ENCODE measurements around the gene ADPRM. TPM values are rescaled to one million over a fixed set of nuclear protein-coding genes. Genes with fewer than 3 reads are reported as not detected.

The ADPRM gene
- polyA plus RNA-seq, 1 of the 3 experiments (the other 2 are of a cell fraction) = 7.6 TPM

DNA sequence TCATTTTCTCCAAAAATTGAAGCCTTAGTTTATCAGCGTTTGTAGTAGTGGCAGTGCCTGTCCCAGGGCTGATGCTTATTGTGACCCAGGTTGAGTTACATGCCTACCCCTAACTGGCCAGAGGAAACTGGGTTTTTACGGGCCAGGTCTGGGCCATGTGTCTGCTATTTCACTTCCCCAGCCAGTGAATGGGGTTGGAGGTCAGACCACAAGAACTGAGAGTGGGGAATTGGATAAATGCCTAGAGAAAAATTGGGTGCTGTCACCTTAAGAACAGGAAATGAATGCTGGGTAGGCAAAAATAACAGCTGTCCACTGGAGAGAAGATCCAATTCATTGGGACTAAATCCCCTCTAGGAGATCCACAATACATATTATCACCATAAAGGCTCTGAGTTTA, 5.2 kb downstream of the ADPRM start (continued):
- TF ChIP-seq, protein P1, sequence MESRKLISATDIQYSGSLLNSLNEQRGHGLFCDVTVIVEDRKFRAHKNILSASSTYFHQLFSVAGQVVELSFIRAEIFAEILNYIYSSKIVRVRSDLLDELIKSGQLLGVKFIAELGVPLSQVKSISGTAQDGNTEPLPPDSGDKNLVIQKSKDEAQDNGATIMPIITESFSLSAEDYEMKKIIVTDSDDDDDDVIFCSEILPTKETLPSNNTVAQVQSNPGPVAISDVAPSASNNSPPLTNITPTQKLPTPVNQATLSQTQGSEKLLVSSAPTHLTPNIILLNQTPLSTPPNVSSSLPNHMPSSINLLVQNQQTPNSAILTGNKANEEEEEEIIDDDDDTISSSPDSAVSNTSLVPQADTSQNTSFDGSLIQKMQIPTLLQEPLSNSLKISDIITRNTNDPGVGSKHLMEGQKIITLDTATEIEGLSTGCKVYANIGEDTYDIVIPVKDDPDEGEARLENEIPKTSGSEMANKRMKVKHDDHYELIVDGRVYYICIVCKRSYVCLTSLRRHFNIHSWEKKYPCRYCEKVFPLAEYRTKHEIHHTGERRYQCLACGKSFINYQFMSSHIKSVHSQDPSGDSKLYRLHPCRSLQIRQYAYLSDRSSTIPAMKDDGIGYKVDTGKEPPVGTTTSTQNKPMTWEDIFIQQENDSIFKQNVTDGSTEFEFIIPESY (IDR thresholded peaks at IDR 0.05; ENCODE audit: borderline replicate concordance, low read depth) = no peak
- no peak for TF ChIP-seq GABPA (IDR thresholded peaks at IDR 0.05; ENCODE audit: low read depth)
- TF ChIP-seq, protein P2, sequence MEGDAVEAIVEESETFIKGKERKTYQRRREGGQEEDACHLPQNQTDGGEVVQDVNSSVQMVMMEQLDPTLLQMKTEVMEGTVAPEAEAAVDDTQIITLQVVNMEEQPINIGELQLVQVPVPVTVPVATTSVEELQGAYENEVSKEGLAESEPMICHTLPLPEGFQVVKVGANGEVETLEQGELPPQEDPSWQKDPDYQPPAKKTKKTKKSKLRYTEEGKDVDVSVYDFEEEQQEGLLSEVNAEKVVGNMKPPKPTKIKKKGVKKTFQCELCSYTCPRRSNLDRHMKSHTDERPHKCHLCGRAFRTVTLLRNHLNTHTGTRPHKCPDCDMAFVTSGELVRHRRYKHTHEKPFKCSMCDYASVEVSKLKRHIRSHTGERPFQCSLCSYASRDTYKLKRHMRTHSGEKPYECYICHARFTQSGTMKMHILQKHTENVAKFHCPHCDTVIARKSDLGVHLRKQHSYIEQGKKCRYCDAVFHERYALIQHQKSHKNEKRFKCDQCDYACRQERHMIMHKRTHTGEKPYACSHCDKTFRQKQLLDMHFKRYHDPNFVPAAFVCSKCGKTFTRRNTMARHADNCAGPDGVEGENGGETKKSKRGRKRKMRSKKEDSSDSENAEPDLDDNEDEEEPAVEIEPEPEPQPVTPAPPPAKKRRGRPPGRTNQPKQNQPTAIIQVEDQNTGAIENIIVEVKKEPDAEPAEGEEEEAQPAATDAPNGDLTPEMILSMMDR (IDR thresholded peaks at IDR 0.05) = no peak
- TF ChIP-seq MEF2A (IDR thresholded peaks at IDR 0.05; ENCODE audit: borderline replicate concordance, low read depth) = no peak

DNA sequence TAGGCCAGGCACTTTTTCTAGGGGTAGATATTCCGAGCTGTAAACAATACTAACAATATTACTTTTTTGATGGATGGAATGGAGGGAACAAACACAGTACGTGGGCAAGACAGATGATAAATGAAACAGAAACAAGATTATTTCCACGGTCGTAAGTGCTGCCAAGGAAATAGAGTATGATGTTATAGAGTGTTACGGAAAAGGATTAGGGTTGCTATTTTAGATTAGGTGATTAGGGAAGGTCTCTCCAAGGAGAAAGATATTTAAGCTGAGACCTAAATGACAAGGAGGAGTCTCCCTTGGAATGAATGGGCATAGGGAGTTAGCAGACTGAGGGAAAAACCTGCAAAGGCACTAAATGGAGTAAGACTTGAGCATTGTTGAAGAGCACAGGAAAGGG, 8.3 kb downstream of the ADPRM start:
- peaks cover 38 to 54% of the 10 kb centered on the region in 2 experiments for H3K36me3 ChIP-seq (replicated peaks in 1 of 2; ENCODE audit: control insufficient read depth in 1 of 2, insufficient read depth in 2 of 2, low read length in 1 of 2)
- no peaks in the 10 kb centered on the region for H3K27me3 ChIP-seq (ENCODE audit: insufficient read depth)
- H3K27ac ChIP-seq (ENCODE audit: low read depth in 2 of 2, low read length in 1 of 2) = no peak overlapping the region
- no peak overlapping the region for H3K4me2 ChIP-seq
- no peak overlapping the region for H2AFZ ChIP-seq (ENCODE audit: low read depth)
- DNase-seq = no peak
- no peaks in the 10 kb centered on the region for H4K20me1 ChIP-seq (ENCODE audit: insufficient read depth)
- H3K4me1 ChIP-seq (ENCODE audit: control insufficient read depth in 1 of 2, insufficient read depth in 2 of 2, low read depth in 1 of 2, low read length in 1 of 2) = peaks cover 0 to 3% of the 10 kb centered on the region in 2 experiments; a peak in 1 of 4 replicates
- WGBS (ENCODE audit: low lambda C conversion rate) = 97% methylated on average over 5 of the region's 5 CpGs
- no peak overlapping the region for H3K4me3 ChIP-seq (ENCODE audit: low read depth in 2 of 2, low read length in 1 of 2)
- ChIA-PET CTCF (interaction anchor here (0.8 kb wide), 1 partner anchor 25 kb away, joined by 3 read pairs; no protein-coding TSS in a partner anchor), POLR2A (no interaction called here)
- no peaks in the 10 kb centered on the region for H3K9me2 ChIP-seq
- no peaks in the 10 kb centered on the region for H3K9me3 ChIP-seq
- no peaks in the 10 kb centered on the region for H3F3A ChIP-seq (replicated peaks; ENCODE audit: insufficient read depth)
- peaks cover 28% of the 10 kb centered on the region; the same call in 1 of the 2 replicates for H3K79me2 ChIP-seq (ENCODE audit: insufficient read depth)
- no peak overlapping the region for H3K9ac ChIP-seq
- TF ChIP-seq, protein P3, sequence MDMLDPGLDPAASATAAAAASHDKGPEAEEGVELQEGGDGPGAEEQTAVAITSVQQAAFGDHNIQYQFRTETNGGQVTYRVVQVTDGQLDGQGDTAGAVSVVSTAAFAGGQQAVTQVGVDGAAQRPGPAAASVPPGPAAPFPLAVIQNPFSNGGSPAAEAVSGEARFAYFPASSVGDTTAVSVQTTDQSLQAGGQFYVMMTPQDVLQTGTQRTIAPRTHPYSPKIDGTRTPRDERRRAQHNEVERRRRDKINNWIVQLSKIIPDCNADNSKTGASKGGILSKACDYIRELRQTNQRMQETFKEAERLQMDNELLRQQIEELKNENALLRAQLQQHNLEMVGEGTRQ (IDR thresholded peaks at IDR 0.05; ENCODE audit: borderline replicate concordance, low read depth, low read length) = no peak
- TF ChIP-seq, protein P4, sequence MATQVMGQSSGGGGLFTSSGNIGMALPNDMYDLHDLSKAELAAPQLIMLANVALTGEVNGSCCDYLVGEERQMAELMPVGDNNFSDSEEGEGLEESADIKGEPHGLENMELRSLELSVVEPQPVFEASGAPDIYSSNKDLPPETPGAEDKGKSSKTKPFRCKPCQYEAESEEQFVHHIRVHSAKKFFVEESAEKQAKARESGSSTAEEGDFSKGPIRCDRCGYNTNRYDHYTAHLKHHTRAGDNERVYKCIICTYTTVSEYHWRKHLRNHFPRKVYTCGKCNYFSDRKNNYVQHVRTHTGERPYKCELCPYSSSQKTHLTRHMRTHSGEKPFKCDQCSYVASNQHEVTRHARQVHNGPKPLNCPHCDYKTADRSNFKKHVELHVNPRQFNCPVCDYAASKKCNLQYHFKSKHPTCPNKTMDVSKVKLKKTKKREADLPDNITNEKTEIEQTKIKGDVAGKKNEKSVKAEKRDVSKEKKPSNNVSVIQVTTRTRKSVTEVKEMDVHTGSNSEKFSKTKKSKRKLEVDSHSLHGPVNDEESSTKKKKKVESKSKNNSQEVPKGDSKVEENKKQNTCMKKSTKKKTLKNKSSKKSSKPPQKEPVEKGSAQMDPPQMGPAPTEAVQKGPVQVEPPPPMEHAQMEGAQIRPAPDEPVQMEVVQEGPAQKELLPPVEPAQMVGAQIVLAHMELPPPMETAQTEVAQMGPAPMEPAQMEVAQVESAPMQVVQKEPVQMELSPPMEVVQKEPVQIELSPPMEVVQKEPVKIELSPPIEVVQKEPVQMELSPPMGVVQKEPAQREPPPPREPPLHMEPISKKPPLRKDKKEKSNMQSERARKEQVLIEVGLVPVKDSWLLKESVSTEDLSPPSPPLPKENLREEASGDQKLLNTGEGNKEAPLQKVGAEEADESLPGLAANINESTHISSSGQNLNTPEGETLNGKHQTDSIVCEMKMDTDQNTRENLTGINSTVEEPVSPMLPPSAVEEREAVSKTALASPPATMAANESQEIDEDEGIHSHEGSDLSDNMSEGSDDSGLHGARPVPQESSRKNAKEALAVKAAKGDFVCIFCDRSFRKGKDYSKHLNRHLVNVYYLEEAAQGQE (IDR thresholded peaks at IDR 0.05; ENCODE audit: low read depth, low read length) = no peak
- TF ChIP-seq, protein P5, sequence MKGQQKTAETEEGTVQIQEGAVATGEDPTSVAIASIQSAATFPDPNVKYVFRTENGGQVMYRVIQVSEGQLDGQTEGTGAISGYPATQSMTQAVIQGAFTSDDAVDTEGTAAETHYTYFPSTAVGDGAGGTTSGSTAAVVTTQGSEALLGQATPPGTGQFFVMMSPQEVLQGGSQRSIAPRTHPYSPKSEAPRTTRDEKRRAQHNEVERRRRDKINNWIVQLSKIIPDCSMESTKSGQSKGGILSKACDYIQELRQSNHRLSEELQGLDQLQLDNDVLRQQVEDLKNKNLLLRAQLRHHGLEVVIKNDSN (IDR thresholded peaks at IDR 0.05; ENCODE audit: borderline replicate concordance, low read depth) = no peak
- TF ChIP-seq NRF1 (IDR thresholded peaks at IDR 0.05; ENCODE audit: low read depth, low read length) (no peak), YY1 (IDR thresholded peaks at IDR 0.05; ENCODE audit: low read depth) (no peak), FOXM1 (IDR thresholded peaks at IDR 0.05; ENCODE audit: low read depth) (no peak), MXI1 (IDR thresholded peaks at IDR 0.05; ENCODE audit: low read depth, low read length) (no peak), RXRA (IDR thresholded peaks at IDR 0.05; ENCODE audit: borderline replicate concordance, low read depth) (no peak), TAF1 (IDR thresholded peaks at IDR 0.05; ENCODE audit: borderline replicate concordance, low read depth, low read length) (no peak), EZH2phosphoT487 (IDR thresholded peaks at IDR 0.05; ENCODE audit: borderline replicate concordance, low read depth) (no peak), RAD21 (IDR thresholded peaks at IDR 0.05; ENCODE audit: low read length) (no peak), GABPA (IDR thresholded peaks at IDR 0.05; ENCODE audit: low read depth) (no peak), SMC3 (IDR thresholded peaks at IDR 0.05; ENCODE audit: low read depth, low read length) (no peak), CHD2 (IDR thresholded peaks at IDR 0.05; ENCODE audit: low read length, partially characterized antibody) (no peak)
- TF ChIP-seq, protein P6, sequence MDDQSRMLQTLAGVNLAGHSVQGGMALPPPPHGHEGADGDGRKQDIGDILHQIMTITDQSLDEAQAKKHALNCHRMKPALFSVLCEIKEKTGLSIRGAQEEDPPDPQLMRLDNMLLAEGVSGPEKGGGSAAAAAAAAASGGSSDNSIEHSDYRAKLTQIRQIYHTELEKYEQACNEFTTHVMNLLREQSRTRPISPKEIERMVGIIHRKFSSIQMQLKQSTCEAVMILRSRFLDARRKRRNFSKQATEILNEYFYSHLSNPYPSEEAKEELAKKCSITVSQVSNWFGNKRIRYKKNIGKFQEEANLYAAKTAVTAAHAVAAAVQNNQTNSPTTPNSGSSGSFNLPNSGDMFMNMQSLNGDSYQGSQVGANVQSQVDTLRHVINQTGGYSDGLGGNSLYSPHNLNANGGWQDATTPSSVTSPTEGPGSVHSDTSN (IDR thresholded peaks at IDR 0.05) = no peak
- TF ChIP-seq, protein P1 (IDR thresholded peaks at IDR 0.05; ENCODE audit: borderline replicate concordance, low read depth) = no peak
